AG04449 (cell line): Measurements from ENCODE around the gene LAMA1.
"Not testable (repeated sequence)": the region's sequence is repeated elsewhere in the genome, so short reads cannot be mapped to it uniquely, and the experiment has no call there.

Experiments used
- CTCF ChIA-PET: fragments of 350-600 bp; formaldehyde crosslinking; extraction: SDS; loops from one replicate; lab custom pipeline; 2021; ENCODE audit warnings: antibody characterized with exemption; lab: Yijun Ruan, JAX
- POLR2A ChIA-PET: fragments of 400-600, 350-600 bp; formaldehyde crosslinking; extraction: SDS; loops from one replicate; lab custom pipeline; 2020; ENCODE audit warnings: antibody characterized with exemption, inconsistent platforms; lab: Yijun Ruan, JAX
- DNase-seq: peaks from one replicate; pipeline ENCODE4 v3.0.0-alpha.2; 2010; ENCODE audit warnings: low read depth, low spot score
- H3K4me3 ChIP-seq: 2 replicates; pipeline ENCODE4 v1.5.1; 2011; ENCODE audit warnings: low read depth, mild to moderate bottlenecking, control low read depth, low read length
- TF ChIP-seq, protein P1 (sequence below): IDR thresholded peaks from one replicate; pipeline ENCODE4 v1.5.1; 2011; ENCODE audit warnings: mild to moderate bottlenecking, moderate library complexity, low read length, control low read depth, inconsistent platforms; ENCODE audit not compliant: insufficient read depth; ENCODE audit errors: missing control alignments

Gene LAMA1

DNA sequence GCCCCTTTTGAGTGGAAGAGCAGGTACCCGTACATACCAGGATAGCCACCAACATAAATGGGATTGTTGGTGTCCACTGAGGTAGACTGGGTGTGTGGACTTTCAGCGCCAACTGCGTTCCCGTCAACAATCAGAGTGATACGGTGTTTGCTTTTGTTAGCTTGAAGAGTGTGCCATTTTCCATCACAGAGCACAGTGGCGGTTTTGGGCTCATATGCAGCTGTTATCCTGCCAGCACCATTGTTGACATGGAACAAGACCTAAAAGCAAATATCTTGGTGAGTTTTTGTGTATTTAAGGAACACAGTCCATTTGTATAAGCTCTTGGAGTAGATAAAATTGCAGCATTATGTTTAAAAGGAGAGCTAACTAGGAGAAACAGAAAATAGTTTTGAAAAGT is 174.5 kb downstream of the LAMA1 start:
- no peak for DNase-seq
- TF ChIP-seq, protein P1, sequence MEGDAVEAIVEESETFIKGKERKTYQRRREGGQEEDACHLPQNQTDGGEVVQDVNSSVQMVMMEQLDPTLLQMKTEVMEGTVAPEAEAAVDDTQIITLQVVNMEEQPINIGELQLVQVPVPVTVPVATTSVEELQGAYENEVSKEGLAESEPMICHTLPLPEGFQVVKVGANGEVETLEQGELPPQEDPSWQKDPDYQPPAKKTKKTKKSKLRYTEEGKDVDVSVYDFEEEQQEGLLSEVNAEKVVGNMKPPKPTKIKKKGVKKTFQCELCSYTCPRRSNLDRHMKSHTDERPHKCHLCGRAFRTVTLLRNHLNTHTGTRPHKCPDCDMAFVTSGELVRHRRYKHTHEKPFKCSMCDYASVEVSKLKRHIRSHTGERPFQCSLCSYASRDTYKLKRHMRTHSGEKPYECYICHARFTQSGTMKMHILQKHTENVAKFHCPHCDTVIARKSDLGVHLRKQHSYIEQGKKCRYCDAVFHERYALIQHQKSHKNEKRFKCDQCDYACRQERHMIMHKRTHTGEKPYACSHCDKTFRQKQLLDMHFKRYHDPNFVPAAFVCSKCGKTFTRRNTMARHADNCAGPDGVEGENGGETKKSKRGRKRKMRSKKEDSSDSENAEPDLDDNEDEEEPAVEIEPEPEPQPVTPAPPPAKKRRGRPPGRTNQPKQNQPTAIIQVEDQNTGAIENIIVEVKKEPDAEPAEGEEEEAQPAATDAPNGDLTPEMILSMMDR = no peak
- ChIA-PET POLR2A (no interaction called here), CTCF (interaction anchor here (1.4 kb wide), 1 partner anchor 21 kb away, joined by 5 read pairs; no protein-coding TSS in a partner anchor)
- H3K4me3 ChIP-seq = no peak overlapping the region

DNA sequence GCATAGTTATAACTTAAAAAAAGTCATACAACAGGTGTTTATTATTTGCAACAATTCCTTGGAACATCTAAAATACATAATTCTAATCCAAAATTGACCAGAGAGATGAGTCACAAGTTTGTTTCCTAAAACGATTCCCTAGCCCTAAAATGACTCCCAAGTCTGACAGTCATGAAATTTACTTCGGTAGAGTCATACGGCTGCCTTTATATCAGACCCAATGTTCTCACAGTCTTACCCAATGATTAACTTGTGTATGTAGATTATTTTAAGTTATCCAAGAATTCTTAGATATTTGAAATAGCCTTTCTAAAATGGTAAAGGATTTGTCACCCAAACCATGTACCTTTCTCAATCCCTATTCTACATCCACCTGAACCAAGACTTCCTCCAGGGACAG is 174.9 kb downstream of the LAMA1 start:
- DNase-seq = no peak
- no peak overlapping the region for H3K4me3 ChIP-seq
- ChIA-PET POLR2A (no interaction called here), CTCF (no interaction called here)
- TF ChIP-seq, protein P1 = no peak

DNA sequence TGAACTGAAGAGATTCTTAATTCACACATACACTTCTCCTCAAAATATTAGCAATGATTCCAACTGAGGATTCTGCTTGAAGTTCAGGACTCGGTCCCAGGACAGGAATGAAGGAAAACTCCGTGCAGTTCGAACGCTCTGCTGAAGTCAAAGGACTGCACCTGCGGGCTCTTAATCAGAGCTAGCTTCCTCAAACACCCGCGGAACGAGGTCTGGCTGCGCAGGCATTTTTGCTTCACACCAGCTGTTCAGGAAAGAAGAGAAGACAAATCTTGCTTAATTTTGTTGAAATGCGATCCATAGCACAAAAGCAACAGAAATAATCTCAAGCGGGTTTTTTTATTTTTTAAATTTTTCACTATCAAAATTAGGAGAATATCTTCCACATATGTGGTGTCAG is 175.6 kb downstream of the LAMA1 start:
- no peak for DNase-seq
- H3K4me3 ChIP-seq = no peak overlapping the region
- POLR2A ChIA-PET = no interaction called here
- CTCF ChIA-PET = interaction anchor here (1.1 to 1.8 kb wide), 2 partner anchors 17 to 22 kb away, joined by 3 to 9 read pairs; no protein-coding TSS in a partner anchor
- TF ChIP-seq, protein P1 = no peak

DNA sequence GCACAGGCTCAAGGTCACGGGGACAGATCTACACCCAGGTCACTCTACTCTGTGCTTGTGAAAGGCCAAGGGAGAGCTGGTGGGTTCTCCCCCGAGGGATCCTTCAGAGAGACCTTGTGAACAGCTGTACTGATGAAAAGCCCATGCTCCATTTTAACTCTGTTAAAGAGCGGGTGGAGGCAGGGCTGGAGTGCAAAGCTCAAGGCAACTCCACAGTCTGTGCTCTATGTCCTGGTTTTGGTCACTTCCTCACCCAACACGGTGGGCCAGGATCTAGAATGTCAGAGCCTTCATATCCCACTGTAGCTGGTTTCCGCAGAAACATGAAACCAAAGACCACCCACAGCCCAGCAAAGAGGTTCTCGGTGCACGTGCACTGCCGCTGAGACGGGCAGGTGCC is 177.1 kb downstream of the LAMA1 start:
- ChIA-PET POLR2A (no interaction called here), CTCF (interaction anchor here (1.8 kb wide), 2 partner anchors 21 to 237 kb away, joined by 5 to 9 read pairs; no protein-coding TSS in a partner anchor)
- TF ChIP-seq, protein P1 = no peak
- no peak for DNase-seq
- H3K4me3 ChIP-seq = no peak overlapping the region

DNA sequence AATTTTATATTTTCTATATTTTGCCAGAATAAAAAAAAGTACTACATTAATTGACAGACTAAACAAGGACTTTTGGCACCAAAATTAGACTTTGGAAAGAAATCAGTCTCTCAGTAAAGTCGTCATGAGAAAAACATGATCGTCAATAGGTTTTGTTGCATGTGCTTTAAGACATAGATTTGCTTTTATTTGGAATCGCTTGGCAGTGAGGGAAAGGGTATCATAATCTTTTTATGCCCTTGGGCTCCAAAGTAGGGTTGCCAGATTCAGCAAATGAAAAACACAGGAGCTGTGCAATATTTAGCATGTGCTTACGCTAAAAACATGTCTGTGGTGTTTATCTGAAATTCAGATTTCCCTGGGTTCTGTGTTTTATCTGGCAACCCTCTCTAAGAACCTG is 177.6 kb downstream of the LAMA1 start:
- no peak for DNase-seq
- no peak overlapping the region for H3K4me3 ChIP-seq
- TF ChIP-seq, protein P1 = no peak
- POLR2A ChIA-PET = no interaction called here
- CTCF ChIA-PET = interaction anchor here (1.8 kb wide), 1 partner anchor 237 kb away, joined by 5 read pairs; no protein-coding TSS in a partner anchor

DNA sequence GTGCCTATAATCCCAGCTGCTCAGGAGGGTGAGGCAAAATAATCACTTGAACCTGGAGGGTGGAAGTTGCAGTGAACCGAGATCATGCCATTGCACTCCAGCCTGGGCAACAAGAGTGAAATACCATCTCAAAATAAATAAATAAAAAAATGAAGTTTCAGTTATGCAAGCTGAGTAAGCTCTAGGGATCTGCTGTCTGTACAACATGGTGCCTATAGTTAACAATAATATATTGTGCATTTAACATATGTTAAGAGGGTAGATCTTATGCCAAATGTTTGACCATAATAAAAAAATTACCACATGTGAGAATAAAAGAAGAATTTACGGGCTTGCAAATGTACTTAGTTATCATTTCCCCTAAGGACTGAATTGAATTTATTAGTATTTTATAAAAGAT is 179.2 kb downstream of the LAMA1 start:
- CTCF ChIA-PET, DNase-seq, POLR2A ChIA-PET, H3K4me3 ChIP-seq: not testable (repeated sequence)

DNA sequence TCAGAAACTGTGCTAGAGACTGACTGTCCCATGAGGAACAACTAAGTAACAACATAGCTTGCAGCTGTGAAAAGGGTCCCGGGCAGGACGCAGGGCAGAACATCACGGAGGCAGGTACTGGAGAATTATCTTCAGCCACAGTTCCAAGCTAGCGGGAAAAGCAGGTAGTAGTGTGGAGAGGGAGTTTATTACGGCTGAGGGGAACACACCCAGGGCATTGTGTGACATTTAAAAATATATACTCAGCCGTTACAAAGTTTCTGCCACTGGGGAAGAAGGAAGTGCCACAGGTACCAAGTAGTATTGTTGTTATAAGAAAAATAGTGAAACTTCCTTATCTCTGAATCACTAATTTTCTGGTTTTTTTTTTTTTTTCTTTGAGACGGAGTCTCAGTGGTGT is 179.6 kb downstream of the LAMA1 start:
- CTCF ChIA-PET = no interaction called here
- H3K4me3 ChIP-seq = no peak overlapping the region
- no peak for DNase-seq
- TF ChIP-seq, protein P1 = no peak
- POLR2A ChIA-PET = no interaction called here
